DOHH2 (cell line): ENCODE data around the gene RAB20.

Experiments used
- H3F3A ChIP-seq: fragments of 200-600 bp; sonication (generic), shearing (Covaris generic); 2 replicates; pipeline ENCODE4 v1.6.0; 2016; ENCODE audit warnings: antibody characterized with exemption, mild to moderate bottlenecking; ENCODE audit not compliant: control insufficient read depth, insufficient read depth
- H3K27ac ChIP-seq: fragments of 200-600 bp; sonication (generic); 2 replicates; pipeline ENCODE4 v1.5.1; 2014; ENCODE audit warnings: low read depth, mild to moderate bottlenecking, low read length, moderate library complexity
- H3K27me3 ChIP-seq: fragments of 200-600 bp; sonication (generic); 2 replicates; pipeline ENCODE4 v1.6.1; 2014; ENCODE audit warnings: mild to moderate bottlenecking, low read length, mixed read lengths; ENCODE audit not compliant: control insufficient read depth
- H3K36me3 ChIP-seq: fragments of 200-600 bp; sonication (generic); 2 replicates; pipeline ENCODE4 v1.6.1; 2014; ENCODE audit warnings: mild to moderate bottlenecking, low read length, moderate library complexity, mixed read lengths; ENCODE audit not compliant: control insufficient read depth
- H3K4me1 ChIP-seq: fragments of 200-600 bp; sonication (generic); 2 replicates; pipeline ENCODE4 v1.6.1; 2014; ENCODE audit warnings: mild to moderate bottlenecking, low read length, mixed read lengths; ENCODE audit not compliant: control insufficient read depth
- H3K4me2 ChIP-seq: fragments of 200-600 bp; sonication (generic); 2 replicates; pipeline ENCODE4 v1.6.0; 2014; ENCODE audit warnings: mild to moderate bottlenecking, low read length, moderate library complexity
- H3K4me3 ChIP-seq: fragments of 200-600 bp; sonication (generic); 2 replicates; pipeline ENCODE4 v1.5.1; 2014; ENCODE audit warnings: mild to moderate bottlenecking, low read length, mixed read lengths
- H3K79me2 ChIP-seq: fragments of 200-600 bp; sonication (generic); 2 replicates; pipeline ENCODE4 v1.6.1; 2014; ENCODE audit warnings: mild to moderate bottlenecking, low read length, mixed read lengths; ENCODE audit not compliant: control insufficient read depth
- H3K9me2 ChIP-seq: fragments of 200-600 bp; sonication (generic); replicated peaks from 2 replicates; pipeline ENCODE4 v1.6.1; 2014; ENCODE audit warnings: mild to moderate bottlenecking, low read length, mixed read lengths; ENCODE audit not compliant: control insufficient read depth
- H3K9me3 ChIP-seq: fragments of 200-600 bp; sonication (generic); 2 replicates; pipeline ENCODE4 v1.6.1; 2014; ENCODE audit warnings: antibody characterized with exemption, low read length, mixed read lengths; ENCODE audit not compliant: control insufficient read depth, insufficient read depth
- H4K20me1 ChIP-seq: fragments of 200-600 bp; sonication (generic); 2 replicates; pipeline ENCODE4 v1.6.0; 2014; ENCODE audit warnings: low read depth, mild to moderate bottlenecking, antibody characterized with exemption, low read length, moderate library complexity; ENCODE audit not compliant: control insufficient read depth, insufficient read depth
- EZH2phosphoT487 ChIP-seq: fragments of 200-600 bp; sonication (generic); IDR thresholded peaks from 2 replicates; pipeline ENCODE4 v1.6.1; 2017; ENCODE audit warnings: borderline replicate concordance, mild to moderate bottlenecking, antibody characterized with exemption, low read length, moderate library complexity, mixed read lengths
- TF ChIP-seq, protein P1 (sequence below): fragments of 200-600 bp; sonication (generic); IDR thresholded peaks from one replicate; pipeline ENCODE4 v1.5.1; 2014; ENCODE audit warnings: antibody characterized with exemption, mild to moderate bottlenecking, low read depth, low read length; ENCODE audit not compliant: poor library complexity, severe bottlenecking

The RAB20 gene

DNA sequence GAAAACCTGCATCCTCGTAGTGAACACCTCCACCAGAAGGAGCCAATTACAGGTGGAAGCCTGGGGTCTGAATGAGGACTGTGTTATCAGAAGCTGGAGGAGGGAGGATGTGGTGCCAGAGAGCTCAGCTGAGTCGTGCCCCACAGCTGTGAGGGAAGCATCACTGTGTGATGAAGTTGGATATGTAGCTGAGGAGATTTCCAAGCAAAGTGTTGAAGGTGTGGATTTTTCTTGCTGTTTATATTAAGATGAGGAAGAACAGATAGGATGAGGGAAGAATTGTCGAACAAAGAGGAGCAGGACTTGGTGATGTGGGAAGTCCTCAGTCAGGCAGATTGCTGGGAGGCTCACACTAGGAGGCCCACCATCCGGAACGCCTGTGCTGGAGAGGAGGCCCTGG lies 4.4 kb downstream of the RAB20 start:
- TF ChIP-seq EZH2phosphoT487: no peak
- TF ChIP-seq, protein P1, sequence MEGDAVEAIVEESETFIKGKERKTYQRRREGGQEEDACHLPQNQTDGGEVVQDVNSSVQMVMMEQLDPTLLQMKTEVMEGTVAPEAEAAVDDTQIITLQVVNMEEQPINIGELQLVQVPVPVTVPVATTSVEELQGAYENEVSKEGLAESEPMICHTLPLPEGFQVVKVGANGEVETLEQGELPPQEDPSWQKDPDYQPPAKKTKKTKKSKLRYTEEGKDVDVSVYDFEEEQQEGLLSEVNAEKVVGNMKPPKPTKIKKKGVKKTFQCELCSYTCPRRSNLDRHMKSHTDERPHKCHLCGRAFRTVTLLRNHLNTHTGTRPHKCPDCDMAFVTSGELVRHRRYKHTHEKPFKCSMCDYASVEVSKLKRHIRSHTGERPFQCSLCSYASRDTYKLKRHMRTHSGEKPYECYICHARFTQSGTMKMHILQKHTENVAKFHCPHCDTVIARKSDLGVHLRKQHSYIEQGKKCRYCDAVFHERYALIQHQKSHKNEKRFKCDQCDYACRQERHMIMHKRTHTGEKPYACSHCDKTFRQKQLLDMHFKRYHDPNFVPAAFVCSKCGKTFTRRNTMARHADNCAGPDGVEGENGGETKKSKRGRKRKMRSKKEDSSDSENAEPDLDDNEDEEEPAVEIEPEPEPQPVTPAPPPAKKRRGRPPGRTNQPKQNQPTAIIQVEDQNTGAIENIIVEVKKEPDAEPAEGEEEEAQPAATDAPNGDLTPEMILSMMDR: no peak
- peaks cover 7% of the 10 kb centered on the region; the same call in 1 of the 2 replicates for H3F3A ChIP-seq
- H3K79me2 ChIP-seq: no peaks in the 10 kb centered on the region
- H4K20me1 ChIP-seq: no peaks in the 10 kb centered on the region
- H3K27ac ChIP-seq: no peak overlapping the region
- peaks cover 22% of the 10 kb centered on the region for H3K27me3 ChIP-seq
- no peaks in the 10 kb centered on the region for H3K9me2 ChIP-seq
- no peak overlapping the region for H3K4me2 ChIP-seq
- H3K4me1 ChIP-seq: peaks cover 11% of the 10 kb centered on the region; the same call in 1 of the 2 replicates
- H3K4me3 ChIP-seq: no peak overlapping the region
- no peaks in the 10 kb centered on the region for H3K9me3 ChIP-seq
- H3K36me3 ChIP-seq: no peaks in the 10 kb centered on the region

DNA sequence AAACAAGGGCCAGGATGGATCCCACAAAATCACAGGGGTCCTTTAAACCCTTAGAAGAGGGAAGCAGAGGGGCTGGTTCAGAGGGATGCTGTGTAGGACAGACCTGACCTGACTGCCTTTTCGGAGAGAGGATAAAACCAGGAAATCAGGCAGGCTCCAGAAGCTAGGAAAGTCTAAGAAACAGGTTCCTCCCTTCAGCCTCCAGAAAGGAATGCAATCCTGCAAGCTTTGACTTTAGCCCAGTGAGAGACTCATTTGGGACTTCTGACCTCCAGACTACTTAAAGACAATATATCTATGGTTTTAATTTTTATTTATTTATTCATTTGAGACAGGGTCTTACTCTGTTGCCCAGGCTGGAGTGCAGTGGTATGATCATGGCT lies 5.3 kb downstream of the RAB20 start:
- no peaks in the 10 kb centered on the region for H3K9me2 ChIP-seq
- no peak for TF ChIP-seq EZH2phosphoT487
- TF ChIP-seq, protein P1: no peak
- H3K4me2 ChIP-seq: no peak overlapping the region

DNA sequence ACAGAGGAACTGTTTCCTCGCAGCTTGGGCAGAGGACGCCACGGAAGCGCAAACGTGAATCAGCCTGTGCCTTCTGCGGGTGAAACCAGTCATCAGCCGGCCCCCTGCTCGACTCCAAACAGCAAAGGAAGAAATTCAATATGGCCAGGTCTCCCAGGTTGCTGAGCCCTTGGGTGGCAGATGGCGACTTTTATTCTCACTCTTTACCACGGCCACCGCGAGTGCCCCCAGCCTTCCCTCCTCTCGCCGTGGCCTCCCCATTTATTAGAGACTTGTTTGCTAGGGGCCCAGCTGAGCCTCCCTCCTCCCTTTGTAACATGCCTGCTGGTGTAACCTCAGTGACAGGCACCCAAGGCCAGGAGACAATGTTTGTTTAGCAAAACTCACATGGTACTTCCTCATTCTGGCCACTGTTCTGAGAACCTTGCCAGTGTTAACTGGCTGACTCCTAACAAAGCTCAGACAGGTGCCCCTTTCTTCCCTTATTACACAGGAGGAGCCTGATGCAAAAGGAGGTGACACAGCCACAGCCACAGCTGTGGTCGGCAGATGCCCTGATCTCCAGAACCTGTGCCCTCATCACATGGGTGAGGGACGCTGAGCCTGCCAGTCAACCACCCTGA lies 5.8 kb downstream of the RAB20 start:
- H3K27ac ChIP-seq: no peak overlapping the region
- no peaks in the 10 kb centered on the region for H3K36me3 ChIP-seq
- H3K9me3 ChIP-seq: no peaks in the 10 kb centered on the region
- H3K27me3 ChIP-seq: peaks cover 10% of the 10 kb centered on the region
- H4K20me1 ChIP-seq: no peaks in the 10 kb centered on the region
- H3K4me2 ChIP-seq: no peak overlapping the region
- H3K9me2 ChIP-seq: no peaks in the 10 kb centered on the region
- H3K4me3 ChIP-seq: no peak overlapping the region
- H3F3A ChIP-seq: peaks cover 7% of the 10 kb centered on the region; the same call in 1 of the 2 replicates
- H3K4me1 ChIP-seq: peaks cover 3% of the 10 kb centered on the region; the same call in 1 of the 2 replicates
- TF ChIP-seq, protein P1: no peak
- no peak for TF ChIP-seq EZH2phosphoT487
- no peaks in the 10 kb centered on the region for H3K79me2 ChIP-seq

More for the DNA sequence above, 5.3 kb downstream of the RAB20 start:
- peaks cover 15% of the 10 kb centered on the region for H3K27me3 ChIP-seq
- H3K4me3 ChIP-seq: no peak overlapping the region
- no peak overlapping the region for H3K27ac ChIP-seq
- H3K9me3 ChIP-seq: no peaks in the 10 kb centered on the region
- H4K20me1 ChIP-seq: no peaks in the 10 kb centered on the region
- H3F3A ChIP-seq: peaks cover 7% of the 10 kb centered on the region; the same call in 1 of the 2 replicates
- H3K36me3 ChIP-seq: no peaks in the 10 kb centered on the region
- no peaks in the 10 kb centered on the region for H3K79me2 ChIP-seq
- peaks cover 8% of the 10 kb centered on the region; the same call in 1 of the 2 replicates for H3K4me1 ChIP-seq
